SK-N-SH (cell line): ENCODE data around the gene MT1X.

Experiments used
- ELF1 ChIP-seq: IDR thresholded peaks from 2 replicates; pipeline ENCODE4 v1.4.0; 2012
- EZH2phosphoT487 ChIP-seq: fragments of 200-600 bp; sonication (generic); IDR thresholded peaks from 2 replicates; pipeline ENCODE4 v1.6.1; 2017; ENCODE audit warnings: low read depth, mixed run types, mild to moderate bottlenecking, antibody characterized with exemption, moderate library complexity, borderline replicate concordance
- IRF3 ChIP-seq: fragments of 150-350 bp; IDR thresholded peaks from 2 replicates; pipeline ENCODE4 v1.6.1; 2016; ENCODE audit warnings: mild to moderate bottlenecking, low read depth, low read length
- JUND ChIP-seq: IDR thresholded peaks from 2 replicates; pipeline ENCODE4 v1.4.0; 2012
- MAX ChIP-seq: IDR thresholded peaks from 2 replicates; pipeline ENCODE4 v1.4.0; 2012; ENCODE audit warnings: low read depth
- REST ChIP-seq: IDR thresholded peaks from 2 replicates; pipeline ENCODE4 v1.6.1; 2012; ENCODE audit warnings: mild to moderate bottlenecking, low read depth, low read length, moderate library complexity
- RFX5 ChIP-seq: IDR thresholded peaks from 2 replicates; pipeline ENCODE4 v1.6.1; 2012; ENCODE audit warnings: mild to moderate bottlenecking, improper control_type of control experiment, low read length
- SIN3A ChIP-seq: IDR thresholded peaks from 2 replicates; pipeline ENCODE4 v1.6.1; 2012; ENCODE audit warnings: low read depth, mild to moderate bottlenecking, low read length, moderate library complexity, borderline replicate concordance
- TAF1 ChIP-seq: IDR thresholded peaks from 2 replicates; pipeline ENCODE4 v1.6.1; 2012; ENCODE audit warnings: low read depth, mild to moderate bottlenecking, low read length, moderate library complexity, borderline replicate concordance
- USF2 ChIP-seq: fragments of 150-350 bp; IDR thresholded peaks from 2 replicates; pipeline ENCODE4 v1.6.1; 2017; ENCODE audit warnings: antibody characterized with exemption, low read length, low read depth, borderline replicate concordance
- YY1 ChIP-seq: IDR thresholded peaks from 2 replicates; pipeline ENCODE4 v1.4.0; 2012; ENCODE audit warnings: low read depth, mild to moderate bottlenecking
- TF ChIP-seq, protein P1 (sequence below): fragments of 200-600 bp; sonication (generic); IDR thresholded peaks from 2 replicates; pipeline ENCODE4 v1.6.1; 2017; ENCODE audit warnings: antibody characterized with exemption, mild to moderate bottlenecking, moderate library complexity

DNA sequence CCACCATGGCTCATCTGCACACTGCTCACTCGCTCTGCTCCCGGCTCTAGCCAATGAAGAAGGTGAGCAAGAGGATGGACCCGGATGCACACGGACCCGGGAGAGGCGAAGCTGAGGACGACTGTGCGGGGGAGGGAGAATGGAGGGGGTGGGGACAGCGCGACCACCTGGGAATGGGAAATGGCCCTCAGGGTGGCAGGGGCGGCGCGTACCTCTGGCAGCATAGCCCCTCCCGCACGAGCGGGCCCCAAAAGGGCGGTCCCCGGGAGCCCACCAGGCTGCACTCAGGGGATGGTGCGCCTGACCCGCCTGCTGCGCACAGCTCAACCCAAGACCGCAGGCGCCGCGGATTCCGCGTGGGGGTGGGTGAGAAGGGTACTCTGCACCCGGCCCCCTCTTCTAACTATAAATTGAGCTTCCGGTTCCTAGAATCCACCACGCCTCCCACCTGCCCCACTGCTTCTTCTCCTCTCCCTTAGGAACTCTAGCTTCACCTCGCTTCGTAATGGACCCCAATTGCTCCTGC lies 6.5 kb upstream of the MT1X start:
- TF ChIP-seq, protein P1, sequence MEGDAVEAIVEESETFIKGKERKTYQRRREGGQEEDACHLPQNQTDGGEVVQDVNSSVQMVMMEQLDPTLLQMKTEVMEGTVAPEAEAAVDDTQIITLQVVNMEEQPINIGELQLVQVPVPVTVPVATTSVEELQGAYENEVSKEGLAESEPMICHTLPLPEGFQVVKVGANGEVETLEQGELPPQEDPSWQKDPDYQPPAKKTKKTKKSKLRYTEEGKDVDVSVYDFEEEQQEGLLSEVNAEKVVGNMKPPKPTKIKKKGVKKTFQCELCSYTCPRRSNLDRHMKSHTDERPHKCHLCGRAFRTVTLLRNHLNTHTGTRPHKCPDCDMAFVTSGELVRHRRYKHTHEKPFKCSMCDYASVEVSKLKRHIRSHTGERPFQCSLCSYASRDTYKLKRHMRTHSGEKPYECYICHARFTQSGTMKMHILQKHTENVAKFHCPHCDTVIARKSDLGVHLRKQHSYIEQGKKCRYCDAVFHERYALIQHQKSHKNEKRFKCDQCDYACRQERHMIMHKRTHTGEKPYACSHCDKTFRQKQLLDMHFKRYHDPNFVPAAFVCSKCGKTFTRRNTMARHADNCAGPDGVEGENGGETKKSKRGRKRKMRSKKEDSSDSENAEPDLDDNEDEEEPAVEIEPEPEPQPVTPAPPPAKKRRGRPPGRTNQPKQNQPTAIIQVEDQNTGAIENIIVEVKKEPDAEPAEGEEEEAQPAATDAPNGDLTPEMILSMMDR, result no peak
- TF ChIP-seq EZH2phosphoT487 (no peak), JUND (no peak), RFX5 (no peak), REST (no peak), TAF1 (no peak), MAX (no peak), ELF1 (no peak), IRF3 (no peak), YY1 (no peak), USF2 (no peak), SIN3A (no peak)
